ENCODE data around the gene IL1RN. TPM values are rescaled to one million over a fixed set of nuclear protein-coding genes. Genes with fewer than 3 reads are reported as not detected.

Gene IL1RN
- total and polyA plus RNA-seq, 2 donors (not counting 3 experiments of a cell fraction or from before 2014, with no cell fraction given), result not detected

DNA sequence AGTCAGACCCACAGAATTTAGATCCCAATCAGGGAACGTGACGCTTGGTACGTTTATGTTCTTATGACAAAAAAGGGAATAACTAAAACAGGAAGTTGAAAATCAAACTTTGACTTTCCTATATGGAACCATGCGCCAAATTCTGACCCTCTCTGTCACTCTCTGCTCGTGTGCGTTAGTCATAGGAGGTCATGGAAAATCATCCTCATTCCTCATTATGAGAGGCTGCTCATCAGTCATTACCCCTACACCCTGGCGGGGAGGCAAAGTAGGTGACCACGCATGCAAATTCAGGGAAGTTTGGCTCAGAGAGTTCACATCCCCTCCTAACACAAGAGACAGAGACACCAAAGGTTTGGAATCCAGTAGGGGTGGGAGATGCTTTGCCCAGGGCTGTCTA is 44.1 kb upstream of the IL1RN start:
- POLR2A ChIA-PET, result no interaction called here

More for the DNA sequence above, 44.1 kb upstream of the IL1RN start:
- FAIRE-seq (no peak), DNase-seq (ENCODE audit: low read depth, low spot score) (no peak)
- Histone ChIP-seq H4K20me1 (replicated peaks; ENCODE audit: control insufficient read depth, extremely low read depth, insufficient read depth, low read length) (no peaks in the 10 kb centered on the region), H3K4me3 (replicated peaks in 1 of 3; ENCODE audit: insufficient read depth in 1 of 3, low read depth in 1 of 3, low read length in 3 of 3) (no peak overlapping the region), H3K27ac (ENCODE audit: insufficient read depth, low read depth, low read length) (no peak overlapping the region), H3K79me2 (ENCODE audit: control insufficient read depth, insufficient read depth, low read length) (no peaks in the 10 kb centered on the region), H3K9me1 (replicated peaks; ENCODE audit: control insufficient read depth, extremely low read depth, insufficient read depth, low read length) (no peaks in the 10 kb centered on the region), H3K4me1 (ENCODE audit: control insufficient read depth, extremely low read depth, insufficient read depth, low read length) (no peaks in the 10 kb centered on the region), H3K27me3 (ENCODE audit: control insufficient read depth in 2 of 2, insufficient read depth in 2 of 2, low read length in 2 of 2) (peaks cover 3 to 10% of the 10 kb centered on the region in 2 experiments), H3K36me3 (ENCODE audit: control insufficient read depth in 2 of 2, extremely low read depth in 1 of 2, insufficient read depth in 2 of 2, low read length in 2 of 2) (no peaks in the 10 kb centered on the region), H3K9ac (replicated peaks; ENCODE audit: extremely low read depth, insufficient read depth, low read length) (no peak overlapping the region), H3K4me2 (ENCODE audit: insufficient read depth, low read length) (no peak overlapping the region), H3K9me3 (replicated peaks; ENCODE audit: control insufficient read depth, insufficient read depth, low read length) (no peaks in the 10 kb centered on the region), H2AFZ (ENCODE audit: low read depth, low read length) (no peak overlapping the region)
- CTCF ChIA-PET, result interaction anchor here (1.0 kb wide), 1 partner anchor 55 kb away, joined by 4 read pairs; no protein-coding TSS in a partner anchor
- intact Hi-C loops (cut with micrococcal nuclease) (no loop called here), dilution Hi-C loops (cut with MboI; ENCODE audit: extremely low pct_ligation_motif_present, low sequenced_read_pairs) (no loop called here)
- TF ChIP-seq POLR2A (IDR thresholded peaks at IDR 0.05; ENCODE audit: low read depth, low read length), result no peak
- TF ChIP-seq GATA2 (IDR thresholded peaks at IDR 0.05; ENCODE audit: insufficient read depth, insufficient read length, low read depth, low read length), result no peak
- TF ChIP-seq FOS (IDR thresholded peaks at IDR 0.05; ENCODE audit: borderline replicate concordance, insufficient read depth, low read length), result no peak
- TF ChIP-seq JUN (IDR thresholded peaks at IDR 0.05; ENCODE audit: borderline replicate concordance, insufficient read depth, insufficient read length, low read depth), result no peak
- no peak for TF ChIP-seq EZH2 (IDR thresholded peaks at IDR 0.05; ENCODE audit: borderline replicate concordance, low read depth, low read length, severe bottlenecking)
- no peak for TF ChIP-seq MAX (IDR thresholded peaks at IDR 0.05; ENCODE audit: insufficient read depth, insufficient read length)
- TF ChIP-seq, protein P1, sequence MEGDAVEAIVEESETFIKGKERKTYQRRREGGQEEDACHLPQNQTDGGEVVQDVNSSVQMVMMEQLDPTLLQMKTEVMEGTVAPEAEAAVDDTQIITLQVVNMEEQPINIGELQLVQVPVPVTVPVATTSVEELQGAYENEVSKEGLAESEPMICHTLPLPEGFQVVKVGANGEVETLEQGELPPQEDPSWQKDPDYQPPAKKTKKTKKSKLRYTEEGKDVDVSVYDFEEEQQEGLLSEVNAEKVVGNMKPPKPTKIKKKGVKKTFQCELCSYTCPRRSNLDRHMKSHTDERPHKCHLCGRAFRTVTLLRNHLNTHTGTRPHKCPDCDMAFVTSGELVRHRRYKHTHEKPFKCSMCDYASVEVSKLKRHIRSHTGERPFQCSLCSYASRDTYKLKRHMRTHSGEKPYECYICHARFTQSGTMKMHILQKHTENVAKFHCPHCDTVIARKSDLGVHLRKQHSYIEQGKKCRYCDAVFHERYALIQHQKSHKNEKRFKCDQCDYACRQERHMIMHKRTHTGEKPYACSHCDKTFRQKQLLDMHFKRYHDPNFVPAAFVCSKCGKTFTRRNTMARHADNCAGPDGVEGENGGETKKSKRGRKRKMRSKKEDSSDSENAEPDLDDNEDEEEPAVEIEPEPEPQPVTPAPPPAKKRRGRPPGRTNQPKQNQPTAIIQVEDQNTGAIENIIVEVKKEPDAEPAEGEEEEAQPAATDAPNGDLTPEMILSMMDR (IDR thresholded peaks at IDR 0.05; ENCODE audit: extremely low read depth in 1 of 2, insufficient read depth in 1 of 2, low read depth in 1 of 2, low read length in 2 of 2), result no peak
- TF ChIP-seq MYC (IDR thresholded peaks at IDR 0.05; ENCODE audit: low read depth, low read length), result no peak
- no TSS peak for BruUV-seq (replicated peaks)
